ENCODE measurements around the gene PIGB.
A peak's percentile ranks its signal among the peaks of the same experiment; 100 is the strongest.
"Not testable (repeated sequence)": the region's sequence is repeated elsewhere in the genome, so short reads cannot be mapped to it uniquely, and the experiment has no call there.

PIGB gene

GRCh38 chr15:55318588-55319494 is at the start of gene PIGB, which contains the start of gene PIGBOS1:
Gene PIGB (plus strand): TSS chr15:55319222. CDS start chr15:55319251, 29 bp downstream.
Gene PIGBOS1 (minus strand): TSS chr15:55319123. CDS start chr15:55317792, 1,331 bp downstream.
- Histone ChIP-seq H3K36me3 (ENCODE audit: control insufficient read depth, insufficient read depth, low read length) (no peaks in the 10 kb centered on the region), H3K27me3 (ENCODE audit: control insufficient read depth, insufficient read depth, low read length) (no peaks in the 10 kb centered on the region), H3K9ac (ENCODE audit: low read length) (peak within 1 kb of the TSS; percentile 95), H3K4me1 (ENCODE audit: control insufficient read depth, insufficient read depth, low read length) (peaks cover 14% of the 10 kb centered on the region), H3K4me3 (ENCODE audit: low read length) (peak within 1 kb of the TSS; percentile 90), H3K9me3 (ENCODE audit: control insufficient read depth, low read length) (no peaks in the 10 kb centered on the region)

GRCh38 chr15:55270291-55270690 is 48.7 kb upstream of the PIGB start:
- Histone ChIP-seq H3K4me3 (ENCODE audit: low read length) (no peak overlapping the region), H3K9ac (ENCODE audit: low read length) (no peak overlapping the region), H3K27me3 (ENCODE audit: control insufficient read depth, insufficient read depth, low read length) (no peaks in the 10 kb centered on the region), H3K9me3 (ENCODE audit: control insufficient read depth, low read length) (no peaks in the 10 kb centered on the region), H3K36me3 (ENCODE audit: control insufficient read depth, insufficient read depth, low read length) (no peaks in the 10 kb centered on the region), H3K4me1 (ENCODE audit: control insufficient read depth, insufficient read depth, low read length) (peaks cover 18% of the 10 kb centered on the region)

- H3K4me1 ChIP-seq (ENCODE audit: control insufficient read depth, insufficient read depth, low read length): peaks cover 16% of the 10 kb centered on the region
- no peaks in the 10 kb centered on the region for H3K36me3 ChIP-seq (ENCODE audit: control insufficient read depth, insufficient read depth, low read length)
- H3K4me3 ChIP-seq (ENCODE audit: low read length): no peak overlapping the region
- H3K9me3 ChIP-seq (ENCODE audit: control insufficient read depth, low read length): no peaks in the 10 kb centered on the region
- no peaks in the 10 kb centered on the region for H3K27me3 ChIP-seq (ENCODE audit: control insufficient read depth, insufficient read depth, low read length)
- H3K9ac ChIP-seq (ENCODE audit: low read length): no peak overlapping the region
Measured at GRCh38 chr15:55276324-55276723, 42.7 kb upstream of the PIGB start.

GRCh38 chr15:55277116-55277564 is 41.9 kb upstream of the PIGB start:
- H3K4me1 ChIP-seq (ENCODE audit: control insufficient read depth, insufficient read depth, low read length): peaks cover 21% of the 10 kb centered on the region
- no peaks in the 10 kb centered on the region for H3K36me3 ChIP-seq (ENCODE audit: control insufficient read depth, insufficient read depth, low read length)

GRCh38 chr15:55277715-55278114 is 41.3 kb upstream of the PIGB start:
- Histone ChIP-seq H3K4me1 (ENCODE audit: control insufficient read depth, insufficient read depth, low read length) (peaks cover 27% of the 10 kb centered on the region), H3K9ac (ENCODE audit: low read length) (no peak overlapping the region), H3K27me3 (ENCODE audit: control insufficient read depth, insufficient read depth, low read length) (no peaks in the 10 kb centered on the region), H3K36me3 (ENCODE audit: control insufficient read depth, insufficient read depth, low read length) (no peaks in the 10 kb centered on the region), H3K9me3 (ENCODE audit: control insufficient read depth, low read length) (no peaks in the 10 kb centered on the region), H3K4me3 (ENCODE audit: low read length) (no peak overlapping the region)

More at GRCh38 chr15:55277116-55277564, 41.9 kb upstream of the PIGB start:
- Histone ChIP-seq H3K9ac (ENCODE audit: low read length) (no peak overlapping the region), H3K9me3 (ENCODE audit: control insufficient read depth, low read length) (no peaks in the 10 kb centered on the region), H3K27me3 (ENCODE audit: control insufficient read depth, insufficient read depth, low read length) (no peaks in the 10 kb centered on the region), H3K4me3 (ENCODE audit: low read length) (no peak overlapping the region)

GRCh38 chr15:55279100-55279745 is 39.8 kb upstream of the PIGB start:
- Histone ChIP-seq H3K9me3 (ENCODE audit: control insufficient read depth, low read length) (no peaks in the 10 kb centered on the region), H3K9ac (ENCODE audit: low read length) (no peak overlapping the region), H3K27me3 (ENCODE audit: control insufficient read depth, insufficient read depth, low read length) (no peaks in the 10 kb centered on the region), H3K4me1 (ENCODE audit: control insufficient read depth, insufficient read depth, low read length) (peaks cover 35% of the 10 kb centered on the region), H3K4me3 (ENCODE audit: low read length) (no peak overlapping the region), H3K36me3 (ENCODE audit: control insufficient read depth, insufficient read depth, low read length) (no peaks in the 10 kb centered on the region)

GRCh38 chr15:55279746-55280351 is 39.2 kb upstream of the PIGB start:
- Histone ChIP-seq H3K36me3 (ENCODE audit: control insufficient read depth, insufficient read depth, low read length) (no peaks in the 10 kb centered on the region), H3K4me1 (ENCODE audit: control insufficient read depth, insufficient read depth, low read length) (peaks cover 35% of the 10 kb centered on the region), H3K4me3 (ENCODE audit: low read length) (no peak overlapping the region), H3K9ac (ENCODE audit: low read length) (peak overlapping the region; percentile 40), H3K9me3 (ENCODE audit: control insufficient read depth, low read length) (no peaks in the 10 kb centered on the region), H3K27me3 (ENCODE audit: control insufficient read depth, insufficient read depth, low read length) (no peaks in the 10 kb centered on the region)

GRCh38 chr15:55280589-55280988 is 38.4 kb upstream of the PIGB start:
- H3K4me3 ChIP-seq (ENCODE audit: low read length); H3K9ac ChIP-seq (ENCODE audit: low read length); H3K27me3 ChIP-seq (ENCODE audit: control insufficient read depth, insufficient read depth, low read length); H3K9me3 ChIP-seq (ENCODE audit: control insufficient read depth, low read length); H3K36me3 ChIP-seq (ENCODE audit: control insufficient read depth, insufficient read depth, low read length): not testable (repeated sequence)
- H3K4me1 ChIP-seq (ENCODE audit: control insufficient read depth, insufficient read depth, low read length): peaks cover 39% of the 10 kb centered on the region

- H3K4me3 ChIP-seq (ENCODE audit: low read length): no peak overlapping the region
- no peaks in the 10 kb centered on the region for H3K9me3 ChIP-seq (ENCODE audit: control insufficient read depth, low read length)
- H3K4me1 ChIP-seq (ENCODE audit: control insufficient read depth, insufficient read depth, low read length): peaks cover 48% of the 10 kb centered on the region
- no peak overlapping the region for H3K9ac ChIP-seq (ENCODE audit: low read length)
- no peaks in the 10 kb centered on the region for H3K36me3 ChIP-seq (ENCODE audit: control insufficient read depth, insufficient read depth, low read length)
- H3K27me3 ChIP-seq (ENCODE audit: control insufficient read depth, insufficient read depth, low read length): no peaks in the 10 kb centered on the region
Measured at GRCh38 chr15:55281517-55282228, 37.3 kb upstream of the PIGB start.

- H3K4me3 ChIP-seq (ENCODE audit: low read length): no peak overlapping the region
- H3K9me3 ChIP-seq (ENCODE audit: control insufficient read depth, low read length): no peaks in the 10 kb centered on the region
- H3K36me3 ChIP-seq (ENCODE audit: control insufficient read depth, insufficient read depth, low read length): no peaks in the 10 kb centered on the region
- H3K9ac ChIP-seq (ENCODE audit: low read length): peak overlapping the region; percentile 36
- H3K27me3 ChIP-seq (ENCODE audit: control insufficient read depth, insufficient read depth, low read length): no peaks in the 10 kb centered on the region
- H3K4me1 ChIP-seq (ENCODE audit: control insufficient read depth, insufficient read depth, low read length): peaks cover 48% of the 10 kb centered on the region
Measured at GRCh38 chr15:55282284-55282833, 36.7 kb upstream of the PIGB start.

GRCh38 chr15:55283379-55284147 is 35.5 kb upstream of the PIGB start:
- Histone ChIP-seq H3K9ac (ENCODE audit: low read length) (peak overlapping the region; percentile 45), H3K27me3 (ENCODE audit: control insufficient read depth, insufficient read depth, low read length) (no peaks in the 10 kb centered on the region), H3K36me3 (ENCODE audit: control insufficient read depth, insufficient read depth, low read length) (no peaks in the 10 kb centered on the region), H3K4me3 (ENCODE audit: low read length) (no peak overlapping the region), H3K4me1 (ENCODE audit: control insufficient read depth, insufficient read depth, low read length) (peaks cover 48% of the 10 kb centered on the region), H3K9me3 (ENCODE audit: control insufficient read depth, low read length) (no peaks in the 10 kb centered on the region)
